Suprapubic skin (tissue), 4 donors: ENCODE measurements around the gene NPC2.

ENCODE experiments used
- CTCF ChIP-seq, 2 donors: fragments of 200-600 bp in 1 of 2; fragments of 450-650 bp in 1 of 2; sonication (generic) in 1 of 2; IDR thresholded peaks; one replicate each; pipeline ENCODE4 v1.5.1; 2016 to 2019; ENCODE audit warnings: antibody characterized with exemption in 2 of 2, mild to moderate bottlenecking in 1 of 2, moderate library complexity in 1 of 2
- EP300 ChIP-seq: sonication (generic); formaldehyde crosslinking; IDR thresholded peaks from one replicate; pipeline ENCODE4 v1.6.1; 2017; ENCODE audit warnings: antibody characterized with exemption
- POLR2A ChIP-seq, 2 donors: fragments of 450-650 bp; IDR thresholded peaks; one replicate each; pipeline ENCODE4 v1.6.1; 2017; ENCODE audit warnings: antibody characterized with exemption in 2 of 2, mild to moderate bottlenecking in 2 of 2, moderate library complexity in 2 of 2
- POLR2AphosphoS5 ChIP-seq, 3 donors: sonication (generic); formaldehyde crosslinking; IDR thresholded peaks; one replicate each; pipeline ENCODE4 v1.6.1; 2017; ENCODE audit warnings: antibody characterized with exemption in 3 of 3

DNA sequence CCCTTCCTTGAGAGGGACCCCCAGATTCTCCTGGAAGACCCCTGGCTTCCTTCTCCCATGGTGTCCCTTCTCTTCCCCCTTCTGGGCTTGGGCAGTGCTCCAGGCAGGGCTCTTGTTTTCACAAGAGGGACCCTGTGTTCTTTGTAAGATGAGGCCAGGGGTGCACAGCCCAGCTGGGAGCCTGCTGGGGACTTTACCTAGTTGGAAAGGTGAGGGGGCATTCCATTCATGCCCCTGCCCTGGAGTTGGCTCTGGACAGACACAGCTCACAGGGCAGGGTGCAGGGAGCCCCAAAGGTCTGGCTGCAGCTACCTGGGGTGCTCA is 31.7 kb upstream of the NPC2 start:
- TF ChIP-seq CTCF (IDR thresholded peaks at IDR 0.05) (no peak), POLR2A (IDR thresholded peaks at IDR 0.05) (no peak), POLR2AphosphoS5 (IDR thresholded peaks at IDR 0.05) (no peak), EP300 (no peak)
